Measurements from ENCODE around the gene MLPH. TPM values are rescaled to one million over a fixed set of nuclear protein-coding genes. Genes with fewer than 3 reads are reported as not detected.

MLPH gene
- polyA plus RNA-seq, 3 donors: not detected

- Histone ChIP-seq H3K4me3 (replicated peaks in 1 of 3; ENCODE audit: low read depth in 2 of 3, low read length in 3 of 3) (no peak overlapping the region), H3K4me2 (replicated peaks; ENCODE audit: extremely low read depth, low read length, poor library complexity, severe bottlenecking) (no peak overlapping the region), H2AFZ (ENCODE audit: insufficient read depth, low read depth, low read length, poor library complexity, severe bottlenecking) (no peak overlapping the region), H3K79me2 (ENCODE audit: insufficient read depth, low read length) (no peaks in the 10 kb centered on the region), H3K27me3 (ENCODE audit: control insufficient read depth in 2 of 2, insufficient read depth in 2 of 2, low read length in 2 of 2) (no peaks in the 10 kb centered on the region), H4K20me1 (ENCODE audit: insufficient read depth, low read length) (no peaks in the 10 kb centered on the region), H3K4me1 (ENCODE audit: control insufficient read depth in 1 of 2, insufficient read depth in 2 of 2, low read length in 2 of 2) (no peaks in the 10 kb centered on the region), H3K36me3 (replicated peaks in 1 of 2; ENCODE audit: control insufficient read depth in 1 of 2, insufficient read depth in 2 of 2, low read length in 2 of 2) (no peaks in the 10 kb centered on the region), H3K27ac (ENCODE audit: low read depth in 1 of 2, low read length in 2 of 2) (no peak overlapping the region), H3K9ac (ENCODE audit: insufficient read depth, low read length, poor library complexity, severe bottlenecking) (no peak overlapping the region), H3K9me3 (replicated peaks in 1 of 2; ENCODE audit: control insufficient read depth in 1 of 2, insufficient read depth in 1 of 2, low read length in 2 of 2) (peaks cover 8 to 13% of the 10 kb centered on the region in 2 donors)
- Mint-ChIP-seq H3K27ac (no peak overlapping the region), H3K36me3 (no peaks in the 10 kb centered on the region), H3K9me3 (peaks cover 8 to 14% (median 13%) of the 10 kb centered on the region in 7 donors), H3K27me3 (ENCODE audit: low read depth in 3 of 3) (peaks cover 8 to 18% (median 12%) of the 10 kb centered on the region in 3 donors), H3K4me1 (no peaks in the 10 kb centered on the region), H3K4me3 (no peak overlapping the region)
- intact Hi-C loops (cut with micrococcal nuclease): no loop called here
- 96% methylated on average over 6 of the region's 8 CpGs for whole genome bisulfite sequencing (ENCODE audit: insufficient coverage)
- no peak for DNase-seq
- no peak for TF ChIP-seq CTCF (IDR thresholded peaks at IDR 0.05)
These were observed 9.4 kb downstream of the MLPH start for GRCh38 chr2:237496428-237496827.

GRCh38 chr2:237497009-237497837 is 10.2 kb downstream of the MLPH start:
- Mint-ChIP-seq H3K9me3 (peaks cover 1 to 6% (median 5%) of the 10 kb centered on the region in 7 donors), H3K36me3 (no peaks in the 10 kb centered on the region), H3K4me1 (no peaks in the 10 kb centered on the region), H3K4me3 (no peak overlapping the region), H3K27ac (no peak overlapping the region), H3K27me3 (ENCODE audit: low read depth in 3 of 3) (peaks cover 8 to 18% (median 12%) of the 10 kb centered on the region in 3 donors)
- no peak overlapping the region for H2AFZ ChIP-seq (ENCODE audit: insufficient read depth, low read depth, low read length, poor library complexity, severe bottlenecking)
- WGBS (ENCODE audit: insufficient coverage): 87% methylated on average over 20 of the region's 23 CpGs
- H3K36me3 ChIP-seq (replicated peaks in 1 of 2; ENCODE audit: control insufficient read depth in 1 of 2, insufficient read depth in 2 of 2, low read length in 2 of 2): no peaks in the 10 kb centered on the region
- H3K79me2 ChIP-seq (ENCODE audit: insufficient read depth, low read length): no peaks in the 10 kb centered on the region
- no peak overlapping the region for H3K4me2 ChIP-seq (replicated peaks; ENCODE audit: extremely low read depth, low read length, poor library complexity, severe bottlenecking)
- no peaks in the 10 kb centered on the region for H4K20me1 ChIP-seq (ENCODE audit: insufficient read depth, low read length)
- DNase-seq: no peak
- no peak overlapping the region for H3K27ac ChIP-seq (ENCODE audit: low read depth in 1 of 2, low read length in 2 of 2)
- intact Hi-C loops (cut with micrococcal nuclease): no loop called here
- no peaks in the 10 kb centered on the region for H3K27me3 ChIP-seq (ENCODE audit: control insufficient read depth in 2 of 2, insufficient read depth in 2 of 2, low read length in 2 of 2)
- peaks cover under 1 to 5% of the 10 kb centered on the region in 2 donors for H3K9me3 ChIP-seq (replicated peaks in 1 of 2; ENCODE audit: control insufficient read depth in 1 of 2, insufficient read depth in 1 of 2, low read length in 2 of 2)
- H3K4me3 ChIP-seq (replicated peaks in 1 of 3; ENCODE audit: low read depth in 2 of 3, low read length in 3 of 3): no peak overlapping the region
- H3K4me1 ChIP-seq (ENCODE audit: control insufficient read depth in 1 of 2, insufficient read depth in 2 of 2, low read length in 2 of 2): no peaks in the 10 kb centered on the region
- no peak for TF ChIP-seq CTCF (IDR thresholded peaks at IDR 0.05)
- H3K9ac ChIP-seq (ENCODE audit: insufficient read depth, low read length, poor library complexity, severe bottlenecking): no peak overlapping the region

Measured in CD14-positive monocyte (primary cell).